Keratinocyte (primary cell): ENCODE data around the gene CYB5R4. TPM values are rescaled to one million over a fixed set of nuclear protein-coding genes. Genes with fewer than 3 reads are reported as not detected.
"Not testable (repeated sequence)": the region's sequence is repeated elsewhere in the genome, so short reads cannot be mapped to it uniquely, and the experiment has no call there.

Experiments used
- DNase-seq: peaks from one replicate; pipeline ENCODE4 v3.0.0-alpha.2; 2011; ENCODE audit warnings: low read depth, missing footprints, low spot score
- FAIRE-seq: peaks from 2 replicates; lab custom pipeline; 2011; peaks lifted over from hg19 to GRCh38; lab: Jason Lieb, UNC
- H2AFZ ChIP-seq: 2 replicates; pipeline ENCODE4 v1.6.0; 2012; ENCODE audit warnings: low read length, control low read depth, inconsistent platforms; ENCODE audit not compliant: control insufficient read depth
- H3K27ac ChIP-seq: 2 replicates; pipeline ENCODE4 v1.5.1; 2011; ENCODE audit warnings: low read length; ENCODE audit not compliant: control insufficient read depth, insufficient read depth
- H3K27me3 ChIP-seq: 3 replicates; pipeline ENCODE4 v1.6.0; 2011; ENCODE audit warnings: low read length; ENCODE audit not compliant: control insufficient read depth, insufficient read depth; ENCODE audit errors: extremely low read depth
- H3K36me3 ChIP-seq, 2 experiments: 2 replicates in 1 of 2; 3 replicates in 1 of 2; pipeline ENCODE4 v1.5.1; 2011; ENCODE audit warnings: low read length in 2 of 2, mild to moderate bottlenecking in 1 of 2; ENCODE audit not compliant: control insufficient read depth in 2 of 2, insufficient read depth in 2 of 2; ENCODE audit errors: extremely low read depth in 1 of 2
- H3K4me1 ChIP-seq: 3 replicates; pipeline ENCODE4 v1.5.1; 2011; ENCODE audit warnings: low read length; ENCODE audit not compliant: control insufficient read depth, insufficient read depth; ENCODE audit errors: extremely low read depth
- H3K4me2 ChIP-seq: 3 replicates; pipeline ENCODE4 v1.6.0; 2011; ENCODE audit warnings: low read depth, low read length; ENCODE audit not compliant: control insufficient read depth, insufficient read depth; ENCODE audit errors: extremely low read depth
- H3K4me3 ChIP-seq, 3 experiments: fragments of 200-600 bp in 1 of 3; sonication (generic) in 1 of 3; 2 replicates in 2 of 3; 3 replicates in 1 of 3; pipeline ENCODE4 v1.5.1; 2011 to 2016; ENCODE audit warnings: low read length in 3 of 3, mild to moderate bottlenecking in 3 of 3, control low read depth in 2 of 3, inconsistent platforms in 1 of 3, low read depth in 1 of 3, mixed read lengths in 1 of 3, mixed run types in 1 of 3, moderate library complexity in 1 of 3; ENCODE audit not compliant: control insufficient read depth in 2 of 3, insufficient read depth in 2 of 3; ENCODE audit errors: extremely low read depth in 1 of 3
- H3K79me2 ChIP-seq: 2 replicates; pipeline ENCODE4 v1.6.0; 2012; ENCODE audit warnings: low read length; ENCODE audit not compliant: control insufficient read depth, insufficient read depth
- H3K9ac ChIP-seq: 3 replicates; pipeline ENCODE4 v1.6.0; 2011; ENCODE audit warnings: low read length; ENCODE audit not compliant: control insufficient read depth, insufficient read depth; ENCODE audit errors: extremely low read depth
- H3K9me1 ChIP-seq: 3 replicates; pipeline ENCODE4 v1.6.0; 2011; ENCODE audit warnings: low read length; ENCODE audit not compliant: control insufficient read depth, insufficient read depth; ENCODE audit errors: extremely low read depth
- H3K9me3 ChIP-seq: 2 replicates; pipeline ENCODE4 v1.5.1; 2012; ENCODE audit warnings: low read depth, low read length; ENCODE audit not compliant: control insufficient read depth
- H4K20me1 ChIP-seq: 3 replicates; pipeline ENCODE4 v1.6.0; 2011; ENCODE audit warnings: low read length; ENCODE audit not compliant: control insufficient read depth, insufficient read depth; ENCODE audit errors: extremely low read depth
- CTCF ChIP-seq, 3 experiments: IDR thresholded peaks in 1 of 3; conservative IDR thresholded peaks in 1 of 3; optimal IDR thresholded peaks in 1 of 3; 2 replicates in 2 of 3; 3 replicates in 1 of 3; pipeline versions ENCODE3 to v1.5.1; 2011; ENCODE audit warnings: low read length in 3 of 3, mild to moderate bottlenecking in 3 of 3, moderate library complexity in 2 of 3, control low read depth in 1 of 3, inconsistent platforms in 1 of 3; ENCODE audit not compliant: insufficient read depth in 2 of 3; ENCODE audit errors: extremely low read depth in 1 of 3
- EZH2 ChIP-seq: IDR thresholded peaks from one replicate; pipeline ENCODE4 v1.6.1; 2012; ENCODE audit warnings: inconsistent platforms, mild to moderate bottlenecking, low read length, moderate library complexity
- dilution Hi-C: fragments of 300-500 bp; cut with MboI; formaldehyde crosslinking; loops from one replicate; pipeline ENCODE4 v1.7.0; 2020; ENCODE audit warnings: low sequenced_read_pairs; ENCODE audit not compliant: extremely low pct_ligation_motif_present
- polyA plus RNA-seq, 5 experiments: library from polyadenylated mRNA; depleted of rRNA in 3 of 5; stranded (reverse) in 3 of 5; stranded (forward) in 1 of 5; unstranded in 1 of 5; fragments of >200 nt; gene quantifications; 1 replicate in 1 of 5; 2 replicates in 3 of 5; 3 replicates in 1 of 5; pipeline versions ENCODE4 v1.2.1 to v1.2.3, GENCODE V29; 2011 to 2012; ENCODE audit warnings: missing spikeins in 2 of 5, low read depth in 1 of 5, low replicate concordance in 1 of 5

Gene CYB5R4
- polyA plus RNA-seq, 1 donor (not counting 4 experiments of a cell fraction or from before 2014, with no cell fraction given): 14.0 TPM

GRCh38 chr6:83948851-83949250 lies 89.4 kb downstream of the CYB5R4 start:
- Histone ChIP-seq H3K36me3 (no peaks in the 10 kb centered on the region), H3K4me3 (no peak overlapping the region), H3K27ac (no peak overlapping the region), H4K20me1 (no peaks in the 10 kb centered on the region), H3K4me1 (no peaks in the 10 kb centered on the region), H3K27me3 (no peaks in the 10 kb centered on the region), H3K4me2 (no peak overlapping the region), H3K9ac (no peak overlapping the region), H2AFZ (no peak overlapping the region), H3K9me1 (no peaks in the 10 kb centered on the region), H3K9me3 (no peaks in the 10 kb centered on the region), H3K79me2 (no peaks in the 10 kb centered on the region)
- FAIRE-seq (no peak), DNase-seq (no peak)
- TF ChIP-seq CTCF (optimal IDR thresholded peaks at IDR 0.05 in 1 of 3, IDR thresholded peaks at IDR 0.05 in 1 of 3, conservative IDR thresholded peaks at IDR 0.05 in 1 of 3; ENCODE audit: extremely low read depth in 1 of 3, insufficient read depth in 2 of 3, low read length in 3 of 3): no peak
- no peak for TF ChIP-seq EZH2
- dilution Hi-C loops: no loop called here

DNA sequence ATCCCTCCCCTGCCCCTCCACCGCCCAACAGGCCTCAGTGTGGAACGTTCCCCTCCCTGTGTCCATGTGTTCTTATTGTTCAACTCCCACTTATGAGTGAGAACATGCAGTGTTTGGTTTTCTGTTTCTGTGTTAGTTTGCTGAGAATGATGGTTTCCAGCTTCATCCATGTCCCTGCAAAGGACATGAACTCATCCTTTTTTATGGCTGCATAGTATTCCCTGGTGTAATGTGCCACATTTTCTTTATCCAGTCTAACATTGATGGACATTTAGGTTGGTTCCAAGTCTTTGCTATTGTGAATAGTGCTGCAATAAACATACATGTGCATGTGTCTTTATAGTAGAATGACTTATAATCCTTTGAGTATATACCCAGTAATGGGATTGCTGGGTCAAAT lies 91.9 kb downstream of the CYB5R4 start:
- H3K4me1 ChIP-seq, H4K20me1 ChIP-seq, FAIRE-seq, H3K36me3 ChIP-seq, H2AFZ ChIP-seq, H3K9me1 ChIP-seq, dilution Hi-C loops, H3K9ac ChIP-seq, H3K27ac ChIP-seq, H3K4me2 ChIP-seq, H3K79me2 ChIP-seq, H3K27me3 ChIP-seq, DNase-seq, H3K4me3 ChIP-seq, H3K9me3 ChIP-seq: not testable (repeated sequence)

DNA sequence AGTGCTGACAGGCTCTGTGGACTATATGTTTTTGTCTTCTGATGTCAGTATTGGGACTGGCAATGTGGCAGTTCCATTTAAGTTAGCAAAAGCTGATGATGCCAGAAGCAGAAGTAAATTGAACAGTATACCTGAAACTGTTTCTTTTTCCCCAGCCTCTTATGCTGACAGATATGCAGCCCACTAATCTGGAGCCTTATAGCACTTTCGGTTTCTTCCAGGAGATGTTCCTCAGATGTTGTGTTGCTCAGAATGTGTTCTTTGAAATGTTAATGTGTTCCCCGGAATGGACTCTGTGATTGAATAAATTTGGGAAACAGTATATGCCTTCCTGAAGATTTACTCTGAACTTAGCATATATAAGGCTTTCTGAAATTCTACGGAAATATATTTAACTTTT lies 93.3 kb downstream of the CYB5R4 start:
- Histone ChIP-seq H3K4me3 (no peak overlapping the region), H3K4me1 (no peaks in the 10 kb centered on the region), H2AFZ (no peak overlapping the region), H4K20me1 (no peaks in the 10 kb centered on the region), H3K79me2 (no peaks in the 10 kb centered on the region), H3K36me3 (no peaks in the 10 kb centered on the region), H3K4me2 (no peak overlapping the region), H3K27ac (no peak overlapping the region), H3K27me3 (no peaks in the 10 kb centered on the region), H3K9me1 (no peaks in the 10 kb centered on the region), H3K9ac (no peak overlapping the region), H3K9me3 (no peaks in the 10 kb centered on the region)
- DNase-seq: no peak
- no peak for FAIRE-seq
- dilution Hi-C loops: no loop called here
- TF ChIP-seq CTCF (optimal IDR thresholded peaks at IDR 0.05 in 1 of 3, IDR thresholded peaks at IDR 0.05 in 1 of 3, conservative IDR thresholded peaks at IDR 0.05 in 1 of 3; ENCODE audit: extremely low read depth in 1 of 3, insufficient read depth in 2 of 3, low read length in 3 of 3): no peak
- TF ChIP-seq EZH2: no peak
